Measurements from ENCODE around the gene INO80D.
"Not testable (repeated sequence)": the region's sequence is repeated elsewhere in the genome, so short reads cannot be mapped to it uniquely, and the experiment has no call there.

INO80D gene

DNA sequence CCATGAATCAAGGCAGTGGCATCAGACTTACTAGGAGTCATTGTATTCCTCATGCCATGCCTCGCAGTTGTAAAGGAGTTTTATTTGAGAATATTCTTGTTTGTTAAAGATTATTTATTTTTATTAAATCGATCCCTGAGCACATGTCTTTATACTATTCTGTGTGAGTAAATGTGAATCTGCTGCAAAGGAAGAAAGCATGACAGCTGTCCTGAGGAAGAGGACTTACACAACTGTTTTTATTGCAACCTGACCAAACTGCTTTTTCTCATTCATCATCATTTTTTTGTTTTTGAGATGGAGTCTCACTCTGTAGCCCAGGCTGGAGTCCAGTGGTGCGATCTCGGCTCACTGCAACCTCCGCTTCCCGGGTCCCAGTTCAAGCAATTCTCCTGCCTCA, 34.1 kb downstream of the INO80D start:
- TF ChIP-seq POLR2AphosphoS5 (IDR thresholded peaks at IDR 0.05; ENCODE audit: low read depth) = no peak
- TF ChIP-seq SPI1 (IDR thresholded peaks at IDR 0.05; ENCODE audit: borderline replicate concordance, low read depth) = no peak
- TF ChIP-seq, protein P1, sequence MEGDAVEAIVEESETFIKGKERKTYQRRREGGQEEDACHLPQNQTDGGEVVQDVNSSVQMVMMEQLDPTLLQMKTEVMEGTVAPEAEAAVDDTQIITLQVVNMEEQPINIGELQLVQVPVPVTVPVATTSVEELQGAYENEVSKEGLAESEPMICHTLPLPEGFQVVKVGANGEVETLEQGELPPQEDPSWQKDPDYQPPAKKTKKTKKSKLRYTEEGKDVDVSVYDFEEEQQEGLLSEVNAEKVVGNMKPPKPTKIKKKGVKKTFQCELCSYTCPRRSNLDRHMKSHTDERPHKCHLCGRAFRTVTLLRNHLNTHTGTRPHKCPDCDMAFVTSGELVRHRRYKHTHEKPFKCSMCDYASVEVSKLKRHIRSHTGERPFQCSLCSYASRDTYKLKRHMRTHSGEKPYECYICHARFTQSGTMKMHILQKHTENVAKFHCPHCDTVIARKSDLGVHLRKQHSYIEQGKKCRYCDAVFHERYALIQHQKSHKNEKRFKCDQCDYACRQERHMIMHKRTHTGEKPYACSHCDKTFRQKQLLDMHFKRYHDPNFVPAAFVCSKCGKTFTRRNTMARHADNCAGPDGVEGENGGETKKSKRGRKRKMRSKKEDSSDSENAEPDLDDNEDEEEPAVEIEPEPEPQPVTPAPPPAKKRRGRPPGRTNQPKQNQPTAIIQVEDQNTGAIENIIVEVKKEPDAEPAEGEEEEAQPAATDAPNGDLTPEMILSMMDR (IDR thresholded peaks at IDR 0.05; ENCODE audit: insufficient read depth, low read length) = no peak
- TF ChIP-seq GABPA (IDR thresholded peaks at IDR 0.05; ENCODE audit: low read depth) = no peak
- TF ChIP-seq, protein P2, sequence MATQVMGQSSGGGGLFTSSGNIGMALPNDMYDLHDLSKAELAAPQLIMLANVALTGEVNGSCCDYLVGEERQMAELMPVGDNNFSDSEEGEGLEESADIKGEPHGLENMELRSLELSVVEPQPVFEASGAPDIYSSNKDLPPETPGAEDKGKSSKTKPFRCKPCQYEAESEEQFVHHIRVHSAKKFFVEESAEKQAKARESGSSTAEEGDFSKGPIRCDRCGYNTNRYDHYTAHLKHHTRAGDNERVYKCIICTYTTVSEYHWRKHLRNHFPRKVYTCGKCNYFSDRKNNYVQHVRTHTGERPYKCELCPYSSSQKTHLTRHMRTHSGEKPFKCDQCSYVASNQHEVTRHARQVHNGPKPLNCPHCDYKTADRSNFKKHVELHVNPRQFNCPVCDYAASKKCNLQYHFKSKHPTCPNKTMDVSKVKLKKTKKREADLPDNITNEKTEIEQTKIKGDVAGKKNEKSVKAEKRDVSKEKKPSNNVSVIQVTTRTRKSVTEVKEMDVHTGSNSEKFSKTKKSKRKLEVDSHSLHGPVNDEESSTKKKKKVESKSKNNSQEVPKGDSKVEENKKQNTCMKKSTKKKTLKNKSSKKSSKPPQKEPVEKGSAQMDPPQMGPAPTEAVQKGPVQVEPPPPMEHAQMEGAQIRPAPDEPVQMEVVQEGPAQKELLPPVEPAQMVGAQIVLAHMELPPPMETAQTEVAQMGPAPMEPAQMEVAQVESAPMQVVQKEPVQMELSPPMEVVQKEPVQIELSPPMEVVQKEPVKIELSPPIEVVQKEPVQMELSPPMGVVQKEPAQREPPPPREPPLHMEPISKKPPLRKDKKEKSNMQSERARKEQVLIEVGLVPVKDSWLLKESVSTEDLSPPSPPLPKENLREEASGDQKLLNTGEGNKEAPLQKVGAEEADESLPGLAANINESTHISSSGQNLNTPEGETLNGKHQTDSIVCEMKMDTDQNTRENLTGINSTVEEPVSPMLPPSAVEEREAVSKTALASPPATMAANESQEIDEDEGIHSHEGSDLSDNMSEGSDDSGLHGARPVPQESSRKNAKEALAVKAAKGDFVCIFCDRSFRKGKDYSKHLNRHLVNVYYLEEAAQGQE (IDR thresholded peaks at IDR 0.05; ENCODE audit: insufficient replicate concordance, low read depth) = no peak
- no peak for DNase-seq (ENCODE audit: low read depth in 1 of 2, low spot score in 1 of 2)
- H3K27ac ChIP-seq (replicated peaks) = no peak overlapping the region
- H3K27me3 ChIP-seq (ENCODE audit: insufficient read depth, poor library complexity, severe bottlenecking) = no peaks in the 10 kb centered on the region
- no peak overlapping the region for H3K4me3 ChIP-seq (replicated peaks; ENCODE audit: insufficient read depth, low read length)

DNA sequence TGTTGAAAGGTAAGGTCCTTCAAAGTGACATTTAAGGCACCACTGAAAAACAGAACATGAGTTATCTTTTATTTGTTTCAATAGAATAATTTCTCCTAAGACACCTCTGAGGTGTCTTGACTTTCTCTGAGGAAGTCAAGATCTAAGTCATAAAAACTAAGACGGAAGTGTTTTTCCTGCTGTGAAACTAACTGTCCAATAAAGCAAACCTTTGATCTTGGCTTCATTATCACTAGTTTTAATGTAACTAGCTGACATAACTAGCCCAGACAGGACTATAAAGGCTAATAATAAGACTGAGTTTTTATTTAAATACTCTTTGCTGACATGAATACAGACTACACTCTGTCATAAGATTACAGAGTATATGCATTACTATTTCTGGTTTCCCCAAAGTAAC, 36.6 kb downstream of the INO80D start:
- Histone ChIP-seq H3K4me3 (replicated peaks; ENCODE audit: insufficient read depth, low read length) (no peak overlapping the region), H3K27ac (replicated peaks) (no peak overlapping the region), H3K27me3 (ENCODE audit: insufficient read depth, poor library complexity, severe bottlenecking) (no peaks in the 10 kb centered on the region)
- TF ChIP-seq, protein P2 (IDR thresholded peaks at IDR 0.05; ENCODE audit: insufficient replicate concordance, low read depth) = no peak
- TF ChIP-seq, protein P1 (IDR thresholded peaks at IDR 0.05; ENCODE audit: insufficient read depth, low read length) = no peak
- TF ChIP-seq GABPA (IDR thresholded peaks at IDR 0.05; ENCODE audit: low read depth) (no peak), POLR2AphosphoS5 (IDR thresholded peaks at IDR 0.05; ENCODE audit: low read depth) (no peak), SPI1 (IDR thresholded peaks at IDR 0.05; ENCODE audit: borderline replicate concordance, low read depth) (no peak)
- no peak for DNase-seq (ENCODE audit: low read depth in 1 of 2, low spot score in 1 of 2)

DNA sequence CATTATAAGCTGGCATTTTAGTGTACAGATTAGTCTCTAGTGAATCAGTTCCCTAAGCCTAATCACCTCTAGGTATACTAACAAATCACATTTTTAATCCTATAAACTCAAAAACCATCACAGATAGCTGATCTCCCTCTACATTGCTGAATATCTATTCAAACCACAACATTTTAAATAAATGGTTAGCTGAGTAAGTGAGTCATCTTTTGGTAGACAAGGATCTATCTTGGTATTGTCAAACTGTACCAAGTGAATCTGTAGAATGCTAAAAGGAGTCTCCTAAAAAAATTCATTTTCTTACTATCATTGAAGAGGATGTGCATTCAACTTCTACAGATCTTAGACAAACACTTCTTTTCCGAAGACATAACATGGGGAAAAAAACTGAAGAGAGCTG, 40.7 kb downstream of the INO80D start:
- Histone ChIP-seq H3K27ac (replicated peaks) (no peak overlapping the region), H3K27me3 (ENCODE audit: insufficient read depth, poor library complexity, severe bottlenecking) (no peaks in the 10 kb centered on the region), H3K4me3 (replicated peaks; ENCODE audit: insufficient read depth, low read length) (no peak overlapping the region)
- no peak for TF ChIP-seq POLR2AphosphoS5 (IDR thresholded peaks at IDR 0.05; ENCODE audit: low read depth)
- no peak for TF ChIP-seq SPI1 (IDR thresholded peaks at IDR 0.05; ENCODE audit: borderline replicate concordance, low read depth)
- TF ChIP-seq, protein P1 (IDR thresholded peaks at IDR 0.05; ENCODE audit: insufficient read depth, low read length) = no peak
- DNase-seq (ENCODE audit: low read depth in 1 of 2, low spot score in 1 of 2) = no peak

DNA sequence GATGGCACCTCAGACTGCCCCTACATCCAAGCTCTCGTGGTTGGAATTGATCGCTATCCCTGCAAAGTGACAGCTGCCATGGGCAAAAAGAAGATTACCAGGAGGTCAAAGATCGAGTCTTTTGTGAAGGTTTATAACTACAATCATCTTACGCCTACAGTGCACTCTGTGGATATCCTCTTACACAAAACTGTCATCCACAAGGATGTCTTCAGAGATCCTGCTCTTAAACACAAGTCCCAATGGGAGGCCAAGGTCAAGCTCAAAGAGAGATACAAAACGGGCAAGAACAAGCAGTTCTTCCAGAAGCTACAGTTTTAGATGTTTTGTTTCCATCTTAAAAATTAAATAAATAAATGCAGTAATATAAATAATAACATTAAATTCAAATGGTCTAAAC, 45.4 kb downstream of the INO80D start:
- no peak overlapping the region for H3K4me3 ChIP-seq (replicated peaks; ENCODE audit: insufficient read depth, low read length)
- no peak for DNase-seq (ENCODE audit: low read depth in 1 of 2, low spot score in 1 of 2)
- TF ChIP-seq, protein P1 (IDR thresholded peaks at IDR 0.05; ENCODE audit: insufficient read depth, low read length) = no peak
- TF ChIP-seq SPI1 (IDR thresholded peaks at IDR 0.05; ENCODE audit: borderline replicate concordance, low read depth) (no peak), GABPA (IDR thresholded peaks at IDR 0.05; ENCODE audit: low read depth) (no peak), POLR2AphosphoS5 (IDR thresholded peaks at IDR 0.05; ENCODE audit: low read depth) (no peak)
- TF ChIP-seq, protein P2 (IDR thresholded peaks at IDR 0.05; ENCODE audit: insufficient replicate concordance, low read depth) = no peak
- H3K27me3 ChIP-seq (ENCODE audit: insufficient read depth, poor library complexity, severe bottlenecking) = no peaks in the 10 kb centered on the region
- H3K27ac ChIP-seq (replicated peaks) = no peak overlapping the region

DNA sequence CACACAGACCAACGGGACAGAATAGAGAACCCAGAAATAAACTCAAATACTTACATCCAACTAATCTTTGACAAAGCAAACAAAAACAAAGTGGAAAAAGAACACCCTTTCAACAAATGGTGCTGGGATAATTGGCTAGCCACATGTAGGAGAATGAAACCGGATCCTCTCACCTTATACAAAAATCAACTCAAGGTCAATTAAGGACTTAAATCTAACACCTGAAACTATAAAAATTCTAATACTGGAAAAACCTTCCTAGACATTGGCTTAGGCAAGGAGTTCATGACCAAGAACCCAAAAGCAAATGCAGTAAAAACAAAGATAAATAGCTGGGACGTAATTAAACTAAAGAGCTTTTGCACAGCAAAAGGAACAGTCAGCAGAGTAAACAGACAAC, 50.6 kb downstream of the INO80D start:
- H3K27ac ChIP-seq (replicated peaks); DNase-seq (ENCODE audit: low read depth in 1 of 2, low spot score in 1 of 2); H3K27me3 ChIP-seq (ENCODE audit: insufficient read depth, poor library complexity, severe bottlenecking); H3K4me3 ChIP-seq (replicated peaks; ENCODE audit: insufficient read depth, low read length): not testable (repeated sequence)
